Epidermal melanocyte (primary cell): Measurements from ENCODE around the gene MEOX2.

Source experiments
- DNase-seq: peaks from one replicate; pipeline ENCODE4 v3.0.0; 2011; ENCODE audit warnings: low spot score; ENCODE audit not compliant: insufficient read length

MEOX2 gene

GRCh38 chr7:15566476-15566875, 120.0 kb downstream of the MEOX2 start:
- no peak for DNase-seq

GRCh38 chr7:15561835-15562234, 124.6 kb downstream of the MEOX2 start, which contains the start of gene AGMO:
Gene AGMO (minus strand): TSS chr7:15562015.
- DNase-seq: peak; percentile 27
